A673 (cell line): ENCODE data around the gene IL17A.

Source experiments
- CTCF ChIP-seq: fragments of 300-800, 200-600 bp; sonication (generic); conservative IDR thresholded peaks from 2 replicates; pipeline ENCODE4 v1.5.1; 2017; ENCODE audit warnings: low read depth, mild to moderate bottlenecking, antibody characterized with exemption, low read length, moderate library complexity, mixed read lengths
- EZH2 ChIP-seq: fragments of 200-600 bp; sonication (generic); IDR thresholded peaks from 2 replicates; pipeline ENCODE4 v1.6.1; 2017; ENCODE audit warnings: borderline replicate concordance, low read depth, mild to moderate bottlenecking, mixed read lengths, antibody characterized with exemption, low read length; ENCODE audit not compliant: poor library complexity, severe bottlenecking

- TF ChIP-seq CTCF (no peak), EZH2 (no peak)
Observed at GRCh38 chr6:52201046-52201445, 14.9 kb downstream of the IL17A start.
